DOHH2 (cell line): ENCODE results near the gene AK8.

ENCODE experiments used
- CTCF ChIP-seq: fragments of 200-600 bp; sonication (generic); IDR thresholded peaks from one replicate; pipeline ENCODE4 v1.5.1; 2014; ENCODE audit warnings: antibody characterized with exemption, mild to moderate bottlenecking, low read depth, low read length; ENCODE audit not compliant: poor library complexity, severe bottlenecking
- EZH2phosphoT487 ChIP-seq: fragments of 200-600 bp; sonication (generic); IDR thresholded peaks from 2 replicates; pipeline ENCODE4 v1.6.1; 2017; ENCODE audit warnings: borderline replicate concordance, mild to moderate bottlenecking, antibody characterized with exemption, low read length, moderate library complexity, mixed read lengths

- TF ChIP-seq CTCF (no peak), EZH2phosphoT487 (no peak)
Observed at GRCh38 chr9:132873403-132873802, 4.7 kb downstream of the AK8 start.
